ENCODE results near the gene MXD3. TPM values are rescaled to one million over a fixed set of nuclear protein-coding genes. Genes with fewer than 3 reads are reported as not detected.
"Not testable (repeated sequence)": the region's sequence is repeated elsewhere in the genome, so short reads cannot be mapped to it uniquely, and the experiment has no call there.

The MXD3 gene
- total RNA-seq = 10 to 100 TPM; 21.9 to 26.0 TPM

GRCh38 chr5:177311723-177312648 lies at the start of gene MXD3:
Gene MXD3, minus strand, starts transcription at chr5:177311898. Its CDS starts 68 bp downstream, at chr5:177311830.
- Mint-ChIP-seq H3K9me3 (no peaks in the 10 kb centered on the region), H3K36me3 (ENCODE audit: low read depth) (peaks cover 10% of the 10 kb centered on the region), H3K4me1 (peaks cover 22% of the 10 kb centered on the region), H3K27me3 (no peaks in the 10 kb centered on the region), H3K27ac (peak within 1 kb of the TSS; percentile 80), H3K4me3 (peak within 1 kb of the TSS; percentile 86)
- peak; percentile 91 for ATAC-seq (replicated peaks)

DNA sequence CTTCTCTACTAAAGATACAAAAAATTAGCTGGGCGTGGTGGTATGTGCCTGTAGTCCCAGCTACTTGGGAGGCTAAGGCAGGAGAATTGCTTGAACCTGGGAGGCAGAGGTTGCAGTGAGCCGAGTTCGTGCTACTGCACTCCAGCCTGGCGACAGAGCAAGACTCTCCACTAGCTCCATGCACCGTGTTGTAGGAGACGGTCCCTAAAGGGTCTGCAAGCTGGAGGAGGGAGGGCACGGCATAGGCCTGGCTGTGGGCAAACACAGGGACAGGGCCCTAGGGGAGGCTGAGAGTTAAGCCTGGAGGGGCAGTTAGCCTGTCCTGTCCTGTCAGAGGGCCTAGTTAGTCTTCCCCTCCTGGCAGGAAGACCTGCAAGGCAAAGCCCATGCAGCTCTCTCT lies 49.0 kb upstream of the MXD3 start:
- not testable (repeated sequence) for H3K27me3 Mint-ChIP-seq; H3K27ac Mint-ChIP-seq; H3K9me3 Mint-ChIP-seq; ATAC-seq (replicated peaks)
- Mint-ChIP-seq H3K36me3 (ENCODE audit: low read depth) (peaks cover 45% of the 10 kb centered on the region), H3K4me3 (peak overlapping the region; percentile 80), H3K4me1 (peaks cover 59% of the 10 kb centered on the region)

GRCh38 chr5:177359860-177360259 lies 48.2 kb upstream of the MXD3 start:
- peaks cover 60% of the 10 kb centered on the region for H3K4me1 Mint-ChIP-seq
- H3K27me3 Mint-ChIP-seq = no peaks in the 10 kb centered on the region
- H3K4me3 Mint-ChIP-seq = peak overlapping the region; percentile 80
- no peak for ATAC-seq (replicated peaks)
- H3K9me3 Mint-ChIP-seq = no peaks in the 10 kb centered on the region
- peak overlapping the region; percentile 82 for H3K27ac Mint-ChIP-seq
- peaks cover 43% of the 10 kb centered on the region for H3K36me3 Mint-ChIP-seq (ENCODE audit: low read depth)

DNA sequence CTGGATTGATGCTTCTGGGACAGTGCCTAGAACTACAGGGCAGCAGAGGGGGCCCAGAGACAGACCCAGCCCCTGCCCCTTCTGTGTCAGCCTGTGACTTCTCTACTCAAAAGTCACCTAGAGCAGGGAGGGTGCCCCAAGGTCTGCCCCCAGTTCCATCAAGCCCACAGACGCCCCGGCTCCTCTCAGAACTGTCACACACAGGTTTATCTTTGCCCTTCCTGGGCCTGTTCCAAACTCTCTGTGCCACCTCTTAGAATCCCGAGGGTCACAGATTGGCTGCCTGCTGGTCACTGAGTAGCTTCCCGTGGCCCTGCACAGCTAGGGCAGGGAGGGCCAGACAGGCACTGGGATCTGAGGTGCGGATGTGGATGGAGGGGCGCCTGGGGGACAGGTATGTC lies 47.8 kb upstream of the MXD3 start:
- no peak for ATAC-seq (replicated peaks)
- H3K9me3 Mint-ChIP-seq = no peaks in the 10 kb centered on the region
- peak overlapping the region; percentile 80 for H3K4me3 Mint-ChIP-seq
- peaks cover 39% of the 10 kb centered on the region for H3K36me3 Mint-ChIP-seq (ENCODE audit: low read depth)
- H3K4me1 Mint-ChIP-seq = peaks cover 60% of the 10 kb centered on the region
- no peaks in the 10 kb centered on the region for H3K27me3 Mint-ChIP-seq
- peak overlapping the region; percentile 82 for H3K27ac Mint-ChIP-seq

DNA sequence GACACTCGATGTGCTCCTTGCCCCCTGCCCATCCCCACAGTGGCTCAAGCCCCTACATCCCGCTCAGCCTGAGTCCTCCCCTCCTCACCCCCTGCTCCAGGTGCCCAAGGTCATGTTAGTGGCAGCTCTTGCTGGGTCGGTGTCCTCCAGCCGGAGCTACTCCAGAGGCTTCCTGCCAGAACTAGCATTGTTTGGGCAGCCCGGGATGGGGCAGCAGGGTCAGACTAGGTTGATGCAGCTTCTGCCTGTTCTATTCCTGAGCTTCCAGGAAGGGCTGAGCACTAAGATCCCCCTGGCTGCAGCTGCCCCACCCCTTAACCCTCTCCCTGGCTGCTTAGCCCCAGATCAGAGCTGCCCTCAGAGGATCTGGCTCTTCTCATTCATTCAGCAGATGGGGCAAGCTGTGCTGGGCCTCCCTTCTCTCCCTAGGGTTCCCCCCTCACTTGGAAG lies 46.7 kb upstream of the MXD3 start:
- H3K4me3 Mint-ChIP-seq = peak overlapping the region; percentile 80

GRCh38 chr5:177357459-177358351 lies 46.0 kb upstream of the MXD3 start, which contains the start of gene RGS14:
Gene RGS14, plus strand, starts transcription at chr5:177357924. Its CDS starts 101 bp downstream, at chr5:177358025.
- Mint-ChIP-seq H3K27me3 (no peaks in the 10 kb centered on the region), H3K36me3 (ENCODE audit: low read depth) (peaks cover 36% of the 10 kb centered on the region), H3K27ac (peak within 1 kb of the TSS; percentile 82), H3K4me3 (peak within 1 kb of the TSS; percentile 80), H3K9me3 (no peaks in the 10 kb centered on the region), H3K4me1 (peaks cover 55% of the 10 kb centered on the region)
- ATAC-seq (replicated peaks) = peak; percentile 94

More for the DNA sequence above, 46.7 kb upstream of the MXD3 start:
- H3K9me3 Mint-ChIP-seq = no peaks in the 10 kb centered on the region
- peak overlapping the region; percentile 82 for H3K27ac Mint-ChIP-seq
- H3K27me3 Mint-ChIP-seq = no peaks in the 10 kb centered on the region
- peaks cover 36% of the 10 kb centered on the region for H3K36me3 Mint-ChIP-seq (ENCODE audit: low read depth)
- no peak for ATAC-seq (replicated peaks)
- H3K4me1 Mint-ChIP-seq = peaks cover 58% of the 10 kb centered on the region

DNA sequence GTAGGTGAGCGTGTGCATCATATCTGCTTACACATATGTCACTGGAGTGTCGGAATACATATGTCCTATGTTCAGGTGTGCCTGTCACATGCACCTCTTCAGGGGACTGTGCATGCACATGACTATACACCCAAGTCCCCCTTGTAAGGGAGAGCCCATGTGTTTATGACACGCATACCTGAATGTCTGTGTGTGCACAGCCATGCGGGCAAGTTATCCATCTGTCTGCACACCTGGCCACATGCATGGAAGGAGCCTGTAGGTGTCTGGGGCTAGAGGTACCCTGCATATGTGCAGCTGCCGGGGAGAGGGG lies 45.4 kb upstream of the MXD3 start:
- Mint-ChIP-seq H3K27ac (peak overlapping the region; percentile 82), H3K36me3 (ENCODE audit: low read depth) (peaks cover 32% of the 10 kb centered on the region), H3K9me3 (no peaks in the 10 kb centered on the region), H3K4me3 (peak overlapping the region; percentile 80), H3K4me1 (peaks cover 49% of the 10 kb centered on the region), H3K27me3 (no peaks in the 10 kb centered on the region)
- ATAC-seq (replicated peaks) = no peak

GRCh38 chr5:177356746-177357145 lies 45.0 kb upstream of the MXD3 start:
- H3K27ac Mint-ChIP-seq = peak overlapping the region; percentile 82
- H3K4me3 Mint-ChIP-seq = peak overlapping the region; percentile 80
- no peaks in the 10 kb centered on the region for H3K9me3 Mint-ChIP-seq
- no peaks in the 10 kb centered on the region for H3K27me3 Mint-ChIP-seq
- peaks cover 28% of the 10 kb centered on the region for H3K36me3 Mint-ChIP-seq (ENCODE audit: low read depth)
- H3K4me1 Mint-ChIP-seq = peaks cover 45% of the 10 kb centered on the region
- no peak for ATAC-seq (replicated peaks)

GRCh38 chr5:177355868-177356168 lies 44.1 kb upstream of the MXD3 start:
- Mint-ChIP-seq H3K9me3 (no peaks in the 10 kb centered on the region), H3K4me1 (peaks cover 41% of the 10 kb centered on the region), H3K4me3 (peak overlapping the region; percentile 80), H3K36me3 (ENCODE audit: low read depth) (peaks cover 26% of the 10 kb centered on the region), H3K27me3 (no peaks in the 10 kb centered on the region), H3K27ac (peak overlapping the region; percentile 5)
- ATAC-seq (replicated peaks) = no peak

GRCh38 chr5:177355162-177355867 lies 43.6 kb upstream of the MXD3 start:
- no peak for ATAC-seq (replicated peaks)
- H3K9me3 Mint-ChIP-seq = no peaks in the 10 kb centered on the region
- H3K27ac Mint-ChIP-seq = peak overlapping the region; percentile 5
- peaks cover 30% of the 10 kb centered on the region for H3K36me3 Mint-ChIP-seq (ENCODE audit: low read depth)
- peaks cover 46% of the 10 kb centered on the region for H3K4me1 Mint-ChIP-seq
- H3K27me3 Mint-ChIP-seq = no peaks in the 10 kb centered on the region
- peak overlapping the region; percentile 80 for H3K4me3 Mint-ChIP-seq

DNA sequence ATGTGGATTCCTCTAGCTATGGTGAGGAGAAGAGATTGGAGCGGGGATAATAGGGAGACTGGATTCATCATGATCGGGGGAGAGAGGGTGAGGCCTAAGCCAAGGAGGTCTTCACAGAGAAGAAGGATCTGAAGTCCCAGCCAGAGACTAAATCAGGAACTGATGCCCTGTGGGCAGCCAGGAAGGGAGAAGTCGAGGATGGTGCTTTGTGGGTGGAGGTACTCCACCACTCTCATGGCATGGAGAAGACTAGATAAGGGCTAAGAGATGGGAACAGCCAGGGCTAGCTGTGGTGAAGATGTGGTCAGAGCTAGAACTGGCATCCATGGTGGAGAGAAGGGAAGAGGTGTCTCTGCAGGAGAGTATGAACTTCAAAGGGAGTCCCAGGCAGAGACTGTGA lies 43.0 kb upstream of the MXD3 start:
- Mint-ChIP-seq H3K27me3 (no peaks in the 10 kb centered on the region), H3K4me1 (peaks cover 46% of the 10 kb centered on the region), H3K36me3 (ENCODE audit: low read depth) (peaks cover 32% of the 10 kb centered on the region), H3K27ac (peak overlapping the region; percentile 65), H3K4me3 (peak overlapping the region; percentile 35), H3K9me3 (no peaks in the 10 kb centered on the region)
- no peak for ATAC-seq (replicated peaks)

- no peak for ATAC-seq (replicated peaks)
- peaks cover 47% of the 10 kb centered on the region for H3K4me1 Mint-ChIP-seq
- H3K27ac Mint-ChIP-seq = peak overlapping the region; percentile 65
- no peaks in the 10 kb centered on the region for H3K27me3 Mint-ChIP-seq
- H3K9me3 Mint-ChIP-seq = no peaks in the 10 kb centered on the region
- peak overlapping the region; percentile 35 for H3K4me3 Mint-ChIP-seq
- H3K36me3 Mint-ChIP-seq (ENCODE audit: low read depth) = peaks cover 32% of the 10 kb centered on the region
Observed at GRCh38 chr5:177354256-177354655, 42.6 kb upstream of the MXD3 start.

DNA sequence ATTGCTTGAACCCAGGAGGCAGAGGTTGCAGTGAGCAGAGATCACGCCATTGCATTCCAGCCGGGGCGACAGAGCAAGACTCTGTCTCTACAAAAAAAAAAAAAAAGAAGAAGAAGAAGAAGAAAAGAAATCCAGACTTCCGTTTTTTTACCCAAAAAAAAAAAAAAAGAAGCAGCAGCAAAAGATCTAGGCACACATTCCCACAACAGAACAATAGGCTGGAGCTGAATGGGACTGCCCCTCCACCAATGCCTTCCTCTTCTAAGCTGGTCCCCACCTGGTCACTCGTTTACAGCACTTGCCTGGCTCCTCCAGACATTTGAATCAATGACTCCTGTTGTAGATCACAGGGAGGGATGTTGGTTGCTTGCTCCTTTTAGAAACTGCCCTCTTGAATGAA lies 41.4 kb upstream of the MXD3 start:
- Mint-ChIP-seq H3K9me3 (no peaks in the 10 kb centered on the region), H3K4me1 (peaks cover 47% of the 10 kb centered on the region), H3K27me3 (no peaks in the 10 kb centered on the region), H3K36me3 (ENCODE audit: low read depth) (peaks cover 38% of the 10 kb centered on the region), H3K4me3 (peak overlapping the region; percentile 31), H3K27ac (no peak overlapping the region)
- no peak for ATAC-seq (replicated peaks)

Data from activated T-helper 17 cell treated with anti-CD3 and anti-CD28 coated beads, Interleukin-2, amount 50 U/mL, for 72 hours (primary cell).